ENCODE data around the gene TOX2. TPM values are rescaled to one million over a fixed set of nuclear protein-coding genes. Genes with fewer than 3 reads are reported as not detected.

The TOX2 gene
- total and polyA plus RNA-seq, 2 of the 4 experiments (the other 2 are of a cell fraction): 1.3 to 17.5 TPM

DNA sequence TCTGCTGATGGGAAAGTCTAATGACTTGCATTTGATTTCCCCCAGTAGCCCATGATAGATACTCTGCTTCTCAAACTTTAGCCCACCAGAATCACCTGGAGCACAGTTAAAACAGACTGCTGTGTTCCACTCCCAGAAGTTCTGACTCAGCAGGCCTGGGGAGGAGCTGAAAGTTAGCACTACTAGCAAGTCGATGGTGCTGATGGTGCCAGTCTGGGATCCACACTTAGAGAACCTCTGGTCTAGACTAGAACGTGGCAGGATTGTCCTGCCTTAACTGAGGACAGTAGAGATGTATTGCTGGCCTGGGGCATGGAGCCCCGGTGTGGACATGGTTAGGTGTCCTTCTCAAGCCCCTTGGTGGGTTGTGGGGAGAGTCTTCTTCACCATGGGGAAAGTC, 8.7 kb downstream of the TOX2 start:
- no peak overlapping the region for H2BK15ac ChIP-seq (ENCODE audit: low read depth, low read length)
- H3K9ac ChIP-seq (ENCODE audit: low read depth, low read length): no peak overlapping the region
- no peak overlapping the region for H3K4me3 ChIP-seq (ENCODE audit: insufficient read depth, low read depth, low read length)
- no TSS peak for BruUV-seq (replicated peaks)
- in situ Hi-C loops (cut with MboI; ENCODE audit: low sequenced_read_pairs) (no loop called here), intact Hi-C loops (cut with micrococcal nuclease) (no loop called here), dilution Hi-C loops (cut with HindIII; ENCODE audit: low sequenced_read_pairs, unreplicated experiment) (no loop called here)
- H2AFZ ChIP-seq (replicated peaks; ENCODE audit: low read length, poor library complexity): no peak overlapping the region
- 0 out of 2 replicates have a peak overlapping the region, but pooled peaks have one; percentile 19 for H3K23ac ChIP-seq (ENCODE audit: low read depth, low read length)
- peaks cover 53 to 95% of the 10 kb centered on the region in 2 experiments for H3K79me1 ChIP-seq (ENCODE audit: low read depth in 1 of 2, low read length in 2 of 2)
- no peak for DNase-seq
- H4K8ac ChIP-seq (ENCODE audit: low read depth in 2 of 2, low read length in 2 of 2): no peak overlapping the region
- WGBS, 2 experiments (ENCODE audit: extremely low coverage in 2 of 2, insufficient read length in 1 of 2): 86% methylated on average over 3 of the region's 3 CpGs; no CpG with 5 or more reads in 1 of the 2 experiments
- no peak overlapping the region for H4K91ac ChIP-seq (ENCODE audit: insufficient read depth, low read depth, low read length)
- H3K14ac ChIP-seq (replicated peaks; ENCODE audit: low read depth, low read length): peak overlapping the region; percentile 57; the same call in 1 of the 2 replicates
- no peak overlapping the region for H3K27ac ChIP-seq (ENCODE audit: insufficient read depth, low read length)
- H3K9me3 ChIP-seq (ENCODE audit: control insufficient read depth, insufficient read depth, low read length): no peaks in the 10 kb centered on the region
- H3K4me1 ChIP-seq (ENCODE audit: control insufficient read depth, insufficient read depth, low read length): peaks cover 14% of the 10 kb centered on the region
- H2BK5ac ChIP-seq (ENCODE audit: low read depth, low read length, poor library complexity, severe bottlenecking): no peak overlapping the region
- ATAC-seq (ENCODE audit: low read depth): no peak
- POLR2A ChIA-PET (ENCODE audit: unreplicated experiment): no interaction called here
- no peaks in the 10 kb centered on the region for H3K36me3 ChIP-seq (ENCODE audit: control insufficient read depth, insufficient read depth, low read length)
- peaks cover 46% of the 10 kb centered on the region for H3K9me1 ChIP-seq (ENCODE audit: insufficient read depth, low read length)
- H3K4me2 ChIP-seq (ENCODE audit: low read depth, low read length): no peak overlapping the region
- peaks cover 82% of the 10 kb centered on the region for H4K20me1 ChIP-seq (ENCODE audit: insufficient read depth, low read length)
- TF ChIP-seq, protein P1, sequence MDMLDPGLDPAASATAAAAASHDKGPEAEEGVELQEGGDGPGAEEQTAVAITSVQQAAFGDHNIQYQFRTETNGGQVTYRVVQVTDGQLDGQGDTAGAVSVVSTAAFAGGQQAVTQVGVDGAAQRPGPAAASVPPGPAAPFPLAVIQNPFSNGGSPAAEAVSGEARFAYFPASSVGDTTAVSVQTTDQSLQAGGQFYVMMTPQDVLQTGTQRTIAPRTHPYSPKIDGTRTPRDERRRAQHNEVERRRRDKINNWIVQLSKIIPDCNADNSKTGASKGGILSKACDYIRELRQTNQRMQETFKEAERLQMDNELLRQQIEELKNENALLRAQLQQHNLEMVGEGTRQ (IDR thresholded peaks at IDR 0.05; ENCODE audit: low read depth, low read length): no peak
- TF ChIP-seq MAZ (IDR thresholded peaks at IDR 0.05; ENCODE audit: borderline replicate concordance, low read depth, low read length) (no peak), BHLHE40 (IDR thresholded peaks at IDR 0.05; ENCODE audit: low read depth, low read length) (no peak), POLR2A (IDR thresholded peaks at IDR 0.05; ENCODE audit: low read depth, low read length) (no peak)
- peak overlapping the region; percentile 37; the same call in 1 of the 2 replicates for H3K4ac ChIP-seq (ENCODE audit: low read depth, low read length)
- H2BK120ac ChIP-seq (ENCODE audit: low read depth, low read length): no peak overlapping the region
- no peak overlapping the region for H3K56ac ChIP-seq (ENCODE audit: extremely low read depth, insufficient read depth, low read length)
- no peak overlapping the region for H3K18ac ChIP-seq (ENCODE audit: low read depth, low read length)
- H4K5ac ChIP-seq (ENCODE audit: low read depth, low read length): no peak overlapping the region
- H2AK9ac ChIP-seq (replicated peaks; ENCODE audit: low read depth, low read length, poor library complexity): no peak overlapping the region
- H2AK5ac ChIP-seq (ENCODE audit: low read depth, low read length): peak overlapping the region; percentile 1; the same call in 1 of the 2 replicates
- CTCF ChIA-PET: no interaction called here
- H3K27me3 ChIP-seq (ENCODE audit: control insufficient read depth, insufficient read depth, low read length): no peaks in the 10 kb centered on the region
- H2BK20ac ChIP-seq (ENCODE audit: low read depth, low read length): no peak overlapping the region

All from IMR-90 (cell line).